Type B pancreatic cell (in vitro differentiated cells): ENCODE results near the gene GABRR3. TPM values are rescaled to one million over a fixed set of nuclear protein-coding genes. Genes with fewer than 3 reads are reported as not detected.

Experiments used
- DNase-seq: peaks from one replicate; pipeline ENCODE4 v3.0.0; 2021; ENCODE audit warnings: mixed read lengths; ENCODE audit not compliant: unreplicated experiment; ENCODE audit errors: extremely low spot score
- H3K27ac Mint-ChIP-seq: 2 replicates; pipeline ENCODE4 v1.8.0; 2021; ENCODE audit warnings: mild to moderate bottlenecking, mixed read lengths
- H3K27me3 Mint-ChIP-seq: 2 replicates; pipeline ENCODE4 v1.8.0; 2021; ENCODE audit warnings: mixed read lengths
- H3K36me3 Mint-ChIP-seq: 2 replicates; pipeline ENCODE4 v1.8.0; 2021; ENCODE audit warnings: mixed read lengths
- H3K4me1 Mint-ChIP-seq: one replicate; pipeline ENCODE4 v1.8.0; 2021; ENCODE audit warnings: mixed read lengths; ENCODE audit not compliant: unreplicated experiment
- H3K4me3 Mint-ChIP-seq: 2 replicates; pipeline ENCODE4 v1.8.0; 2021; ENCODE audit warnings: mild to moderate bottlenecking, mixed read lengths
- H3K9me3 Mint-ChIP-seq: 2 replicates; pipeline ENCODE4 v1.8.0; 2021; ENCODE audit warnings: mixed read lengths
- CTCF ChIP-seq: fragments of 200-600 bp; sonication (generic); conservative IDR thresholded peaks from 2 replicates; pipeline ENCODE4 v1.5.0; 2021; ENCODE audit warnings: antibody characterized with exemption, mild to moderate bottlenecking
- total RNA-seq: library from RNA; stranded (reverse); gene quantifications from 2 replicates; pipeline ENCODE4 v1.2.1, GENCODE V29; 2021; ENCODE audit warnings: low replicate concordance

The GABRR3 gene
- total RNA-seq, 1 donor from 2014 or later = not detected

- H3K4me3 Mint-ChIP-seq = no peak overlapping the region
- peaks cover 10% of the 10 kb centered on the region for H3K4me1 Mint-ChIP-seq
- no peak for TF ChIP-seq CTCF
- H3K27ac Mint-ChIP-seq = no peak overlapping the region
- peaks cover 12% of the 10 kb centered on the region for H3K36me3 Mint-ChIP-seq
- no peak for DNase-seq
- H3K9me3 Mint-ChIP-seq = no peaks in the 10 kb centered on the region
- H3K27me3 Mint-ChIP-seq = no peaks in the 10 kb centered on the region
These were observed 96.7 kb downstream of the GABRR3 start for GRCh38 chr3:97938444-97938843.

- no peak overlapping the region for H3K4me3 Mint-ChIP-seq
- DNase-seq = no peak
- H3K4me1 Mint-ChIP-seq = peaks cover 17% of the 10 kb centered on the region
- H3K9me3 Mint-ChIP-seq = no peaks in the 10 kb centered on the region
- no peak for TF ChIP-seq CTCF
- H3K27me3 Mint-ChIP-seq = no peaks in the 10 kb centered on the region
- H3K27ac Mint-ChIP-seq = no peak overlapping the region
- peaks cover 10% of the 10 kb centered on the region for H3K36me3 Mint-ChIP-seq
These were observed 97.9 kb downstream of the GABRR3 start for GRCh38 chr3:97937205-97937604.

- peaks cover 21% of the 10 kb centered on the region for H3K36me3 Mint-ChIP-seq
- peaks cover 6% of the 10 kb centered on the region for H3K9me3 Mint-ChIP-seq
- H3K27me3 Mint-ChIP-seq = no peaks in the 10 kb centered on the region
- DNase-seq = no peak
- H3K4me3 Mint-ChIP-seq = no peak overlapping the region
- no peak for TF ChIP-seq CTCF
- H3K4me1 Mint-ChIP-seq = peaks cover 18% of the 10 kb centered on the region
- no peak overlapping the region for H3K27ac Mint-ChIP-seq
These were observed 99.3 kb downstream of the GABRR3 start for GRCh38 chr3:97935842-97936241.

Other genes starting within 250 kb of the GABRR3 start
- 6.3 and 13.5 TPM in 2 replicates for gene CRYBG3, start 213.3 kb downstream of the GABRR3 start, total RNA-seq
- gene RIOX2, start 62.9 kb downstream of the GABRR3 start, total RNA-seq = 22.3 and 27.9 TPM in 2 replicates
- gene OR5AC2, start 51.9 kb upstream of the GABRR3 start, total RNA-seq = not detected in 2 replicates
- gene OR5H1, start 95.4 kb upstream of the GABRR3 start, total RNA-seq = not detected in 2 replicates
- gene OR5H14, start 112.2 kb upstream of the GABRR3 start, total RNA-seq = not detected in 2 replicates
- gene OR5H15, start 131.4 kb upstream of the GABRR3 start, total RNA-seq = not detected in 2 replicates
- not detected in 2 replicates for gene OR5H6, start 228.9 kb upstream of the GABRR3 start, total RNA-seq
- not detected in 2 replicates for gene OR5H2, start 247.2 kb upstream of the GABRR3 start, total RNA-seq